GM12891 (cell line): ENCODE measurements around the gene IL1RL2.

ENCODE experiments used
- POLR2A ChIP-seq: IDR thresholded peaks from 2 replicates; pipeline ENCODE4 v1.6.1; 2011; ENCODE audit warnings: low read depth, low read length, control low read depth
- POLR2AphosphoS5 ChIP-seq: IDR thresholded peaks from 2 replicates; pipeline ENCODE4 v1.6.1; 2011; ENCODE audit warnings: low read depth, low read length, control low read depth
- POU2F2 ChIP-seq: IDR thresholded peaks from 2 replicates; pipeline ENCODE4 v1.6.1; 2011; ENCODE audit warnings: low read depth, mild to moderate bottlenecking, control low read depth, low read length, moderate library complexity
- SPI1 ChIP-seq: IDR thresholded peaks from 2 replicates; pipeline ENCODE4 v1.6.1; 2011; ENCODE audit warnings: low read depth, low read length, control low read depth
- TAF1 ChIP-seq: IDR thresholded peaks from 2 replicates; pipeline ENCODE4 v1.6.1; 2011; ENCODE audit warnings: low read depth, low read length, control low read depth

DNA sequence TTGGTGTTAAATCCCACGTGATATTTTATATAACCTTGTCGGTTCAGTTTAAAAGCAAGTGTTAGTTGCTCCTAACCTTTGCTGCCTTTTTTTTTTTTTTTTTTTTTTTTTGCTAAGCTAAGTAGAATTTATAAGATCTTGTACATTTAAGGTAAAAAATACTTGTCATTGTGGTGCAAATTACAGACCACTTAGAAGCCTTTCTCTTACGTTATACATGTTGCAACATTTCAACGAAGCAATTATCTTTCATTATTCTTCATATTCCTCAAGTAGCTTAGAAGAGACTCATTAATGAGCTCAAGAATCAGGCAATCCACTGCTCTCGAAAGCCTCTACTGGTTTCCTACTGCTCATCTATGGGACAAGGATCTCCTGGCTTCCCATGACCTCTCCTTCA is 14.9 kb upstream of the IL1RL2 start:
- TF ChIP-seq POLR2A (no peak), POLR2AphosphoS5 (no peak), TAF1 (no peak), SPI1 (no peak), POU2F2 (no peak)
